AG09319 (cell line): Measurements from ENCODE around the gene SMAP1.
A peak's percentile ranks its signal among the peaks of the same experiment; 100 is the strongest.

Experiments used
- DNase-seq: peaks from one replicate; pipeline ENCODE4 v3.0.0-alpha.2; 2010; ENCODE audit warnings: low read depth; ENCODE audit errors: extremely low read depth
- CTCF ChIP-seq: IDR thresholded peaks from 2 replicates; pipeline ENCODE4 v1.5.1; 2011; ENCODE audit warnings: low read depth, mild to moderate bottlenecking, inconsistent platforms, low read length, moderate library complexity

Gene SMAP1

GRCh38 chr6:70874181-70874913 lies 206.7 kb downstream of the SMAP1 start:
- no peak for DNase-seq

GRCh38 chr6:70879496-70879895 lies 211.8 kb downstream of the SMAP1 start:
- no peak for DNase-seq
- TF ChIP-seq CTCF = no peak

More at GRCh38 chr6:70874181-70874913, 206.7 kb downstream of the SMAP1 start:
- no peak for TF ChIP-seq CTCF

GRCh38 chr6:70884074-70884983 lies 216.6 kb downstream of the SMAP1 start:
- peak; percentile 90 for TF ChIP-seq CTCF
- peak; percentile 12 for DNase-seq

GRCh38 chr6:70886071-70886470 lies 218.4 kb downstream of the SMAP1 start:
- DNase-seq = no peak
- no peak for TF ChIP-seq CTCF

- no peak for DNase-seq
- TF ChIP-seq CTCF = no peak
Measured at GRCh38 chr6:70886661-70887060, 219.0 kb downstream of the SMAP1 start.

- no peak for TF ChIP-seq CTCF
Measured at GRCh38 chr6:70889270-70889669, 221.6 kb downstream of the SMAP1 start.

GRCh38 chr6:70894001-70894400 lies 226.3 kb downstream of the SMAP1 start:
- no peak for TF ChIP-seq CTCF

More at GRCh38 chr6:70889270-70889669, 221.6 kb downstream of the SMAP1 start:
- no peak for DNase-seq

More at GRCh38 chr6:70894001-70894400, 226.3 kb downstream of the SMAP1 start:
- no peak for DNase-seq
